ENCODE measurements around the gene KANTR. TPM values are rescaled to one million over a fixed set of nuclear protein-coding genes. Genes with fewer than 3 reads are reported as not detected.
A peak's percentile ranks its signal among the peaks of the same experiment; 100 is the strongest.

The KANTR gene
- total RNA-seq, 1 experiment from 2014 or later = 6.8 TPM

GRCh38 chrX:53081925-53082772 lies 11.8 kb upstream of the KANTR start, which contains the start of gene TSPYL2:
TSS of gene TSPYL2 (plus strand) at chrX:53082367. CDS start at chrX:53082499, 132 bp downstream.
- Histone ChIP-seq H3K9me3 (ENCODE audit: control insufficient read depth, insufficient read depth, low read depth, low read length) (no peaks in the 10 kb centered on the region), H3K4me3 (ENCODE audit: low read depth in 2 of 2, low read length in 2 of 2) (peak within 1 kb of the TSS; percentile 76 to 78), H3K36me3 (ENCODE audit: control insufficient read depth, insufficient read depth, low read length) (no peaks in the 10 kb centered on the region), H3K27me3 (ENCODE audit: control insufficient read depth, insufficient read depth, low read length) (no peaks in the 10 kb centered on the region), H3K27ac (ENCODE audit: low read length) (peak within 1 kb of the TSS; percentile 69), H3K4me1 (ENCODE audit: control insufficient read depth, insufficient read depth, low read length) (peaks cover 3% of the 10 kb centered on the region)
- intact Hi-C loops (cut with micrococcal nuclease; ENCODE audit: unreplicated experiment) = no loop called here
- ATAC-seq (peak; percentile 95), DNase-seq (ENCODE audit: low read depth, low spot score) (peak; percentile 81)
- TF ChIP-seq POLR2AphosphoS5 (IDR thresholded peaks at IDR 0.05; ENCODE audit: low read depth, low read length) = peak; percentile 93
- TF ChIP-seq SIN3A (IDR thresholded peaks at IDR 0.05; ENCODE audit: borderline replicate concordance, insufficient read depth, low read depth, low read length) = peak; percentile 31; the same call in 1 of the 2 replicates
- TF ChIP-seq REST (IDR thresholded peaks at IDR 0.05; ENCODE audit: insufficient read depth in 1 of 2, low read depth in 2 of 2, low read length in 1 of 2) = no peak
- ChIA-PET POLR2A (no interaction called here), CTCF (interaction anchor here (0.6 kb wide), 3 partner anchors 9 to 1013 kb away, joined by 3 to 10 read pairs (median 3); no protein-coding TSS in a partner anchor)
- no TSS peak for BruUV-seq (replicated peaks)
- in situ Hi-C loops (cut with HindIII; ENCODE audit: low pct_unique_long_range_greater_than_20kb, low sequenced_read_pairs) = no loop called here

- no peak for TF ChIP-seq POLR2AphosphoS5 (IDR thresholded peaks at IDR 0.05; ENCODE audit: low read depth, low read length)
- TF ChIP-seq TCF7L2 (IDR thresholded peaks at IDR 0.05; ENCODE audit: low read depth, low read length) = no peak
- no peak for TF ChIP-seq CTCF (IDR thresholded peaks at IDR 0.05)
- no peak for TF ChIP-seq SIN3A (IDR thresholded peaks at IDR 0.05; ENCODE audit: borderline replicate concordance, insufficient read depth, low read depth, low read length)
- TF ChIP-seq REST (IDR thresholded peaks at IDR 0.05; ENCODE audit: insufficient read depth in 1 of 2, low read depth in 2 of 2, low read length in 1 of 2) = no peak
- BruUV-seq (replicated peaks) = no TSS peak
- Histone ChIP-seq H3K4me1 (ENCODE audit: control insufficient read depth, insufficient read depth, low read length) (peaks cover 7% of the 10 kb centered on the region), H3K9me3 (ENCODE audit: control insufficient read depth, insufficient read depth, low read depth, low read length) (no peaks in the 10 kb centered on the region), H3K36me3 (ENCODE audit: control insufficient read depth, insufficient read depth, low read length) (no peaks in the 10 kb centered on the region), H3K27ac (ENCODE audit: low read length) (peak overlapping the region; percentile 69), H3K4me3 (ENCODE audit: low read depth in 2 of 2, low read length in 2 of 2) (peak overlapping the region; percentile 76 to 78), H3K27me3 (ENCODE audit: control insufficient read depth, insufficient read depth, low read length) (no peaks in the 10 kb centered on the region)
- POLR2A ChIA-PET = interaction anchor here (0.6 kb wide), 1 partner anchor 23 kb away, joined by 3 read pairs; no protein-coding TSS in a partner anchor
- in situ Hi-C loops (cut with HindIII; ENCODE audit: low pct_unique_long_range_greater_than_20kb, low sequenced_read_pairs) (no loop called here), intact Hi-C loops (cut with micrococcal nuclease; ENCODE audit: unreplicated experiment) (no loop called here)
- ATAC-seq (no peak), DNase-seq (ENCODE audit: low read depth, low spot score) (no peak)
- CTCF ChIA-PET = no interaction called here
Observed at GRCh38 chrX:53082773-53083616, 10.9 kb upstream of the KANTR start.
